ENCODE results near the gene RTL1.

RTL1 gene

GRCh38 chr14:100864960-100865681 lies 38.4 kb downstream of the RTL1 start:
- DNase-seq, result no peak

GRCh38 chr14:100864206-100864605 lies 39.3 kb downstream of the RTL1 start:
- no peak for DNase-seq

GRCh38 chr14:100862793-100863192 lies 40.7 kb downstream of the RTL1 start:
- no peak for DNase-seq

DNA sequence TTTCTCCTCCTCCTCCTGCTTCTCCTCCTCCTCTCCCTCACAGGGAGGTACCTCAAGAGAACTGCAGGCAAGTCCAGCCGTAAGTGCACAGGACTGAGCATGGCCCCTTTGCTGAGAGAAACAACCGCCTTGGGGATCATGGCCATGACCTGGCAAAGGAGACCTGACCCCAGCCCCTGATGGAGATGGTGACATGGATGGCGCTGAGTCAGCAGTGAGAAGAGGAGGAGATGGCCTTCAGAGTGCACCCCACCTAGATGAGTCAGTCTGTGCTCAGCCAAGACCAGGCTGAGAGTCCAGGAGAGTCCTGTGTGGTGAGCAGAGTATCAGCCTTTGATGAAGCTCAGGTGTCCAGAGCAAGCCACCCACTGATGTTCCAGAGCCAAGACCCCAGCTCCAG lies 41.2 kb downstream of the RTL1 start:
- no peak for DNase-seq

- DNase-seq, result no peak
Measured at GRCh38 chr14:100861937-100862247, 41.6 kb downstream of the RTL1 start.

GRCh38 chr14:100861188-100861936 lies 42.2 kb downstream of the RTL1 start:
- DNase-seq, result no peak

GRCh38 chr14:100860556-100861187 lies 42.9 kb downstream of the RTL1 start:
- DNase-seq, result no peak

DNA sequence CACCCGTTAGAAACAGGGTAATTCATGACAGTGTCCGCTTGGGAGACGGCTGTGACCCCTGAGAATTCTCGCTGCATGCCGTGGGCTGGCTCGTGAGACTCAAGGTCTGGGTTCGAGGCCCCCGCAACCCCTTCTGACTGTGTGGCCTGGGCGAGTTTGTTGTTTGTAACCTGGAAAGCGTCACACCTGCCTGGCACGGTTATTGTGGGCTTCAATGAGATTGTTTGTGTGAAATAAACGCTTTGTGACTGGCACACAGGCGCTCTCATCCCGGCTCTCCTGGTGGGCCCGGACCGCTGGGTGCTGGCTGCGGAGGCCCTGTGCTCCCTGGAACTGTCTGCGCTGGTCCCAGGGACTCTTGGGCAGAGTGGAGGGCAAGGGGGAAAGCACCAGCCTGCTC lies 43.7 kb downstream of the RTL1 start:
- DNase-seq, result no peak

DNA sequence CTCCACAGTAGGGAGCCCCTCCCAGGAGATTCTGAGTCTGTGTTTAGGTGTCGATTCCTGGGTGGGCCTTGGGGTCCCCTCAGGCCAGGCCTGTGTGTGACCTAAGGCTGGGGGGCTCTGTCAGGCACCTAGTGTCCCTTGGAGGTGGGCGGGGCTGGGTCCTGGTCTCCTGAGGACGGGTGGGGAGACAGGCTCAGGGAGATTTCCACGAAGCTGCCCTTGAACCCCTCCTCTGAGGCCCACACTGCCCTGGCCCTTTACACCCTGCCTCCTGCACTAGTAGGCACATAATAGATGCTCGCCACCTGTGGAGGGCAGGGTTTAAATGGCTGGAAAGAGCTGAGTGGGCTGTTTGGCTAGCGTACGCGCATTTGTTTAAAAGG lies 44.7 kb downstream of the RTL1 start:
- DNase-seq, result no peak

GRCh38 chr14:100857923-100858837 lies 45.3 kb downstream of the RTL1 start:
- DNase-seq, result no peak

GRCh38 chr14:100857233-100857922 lies 46.1 kb downstream of the RTL1 start:
- no peak for DNase-seq

DNA sequence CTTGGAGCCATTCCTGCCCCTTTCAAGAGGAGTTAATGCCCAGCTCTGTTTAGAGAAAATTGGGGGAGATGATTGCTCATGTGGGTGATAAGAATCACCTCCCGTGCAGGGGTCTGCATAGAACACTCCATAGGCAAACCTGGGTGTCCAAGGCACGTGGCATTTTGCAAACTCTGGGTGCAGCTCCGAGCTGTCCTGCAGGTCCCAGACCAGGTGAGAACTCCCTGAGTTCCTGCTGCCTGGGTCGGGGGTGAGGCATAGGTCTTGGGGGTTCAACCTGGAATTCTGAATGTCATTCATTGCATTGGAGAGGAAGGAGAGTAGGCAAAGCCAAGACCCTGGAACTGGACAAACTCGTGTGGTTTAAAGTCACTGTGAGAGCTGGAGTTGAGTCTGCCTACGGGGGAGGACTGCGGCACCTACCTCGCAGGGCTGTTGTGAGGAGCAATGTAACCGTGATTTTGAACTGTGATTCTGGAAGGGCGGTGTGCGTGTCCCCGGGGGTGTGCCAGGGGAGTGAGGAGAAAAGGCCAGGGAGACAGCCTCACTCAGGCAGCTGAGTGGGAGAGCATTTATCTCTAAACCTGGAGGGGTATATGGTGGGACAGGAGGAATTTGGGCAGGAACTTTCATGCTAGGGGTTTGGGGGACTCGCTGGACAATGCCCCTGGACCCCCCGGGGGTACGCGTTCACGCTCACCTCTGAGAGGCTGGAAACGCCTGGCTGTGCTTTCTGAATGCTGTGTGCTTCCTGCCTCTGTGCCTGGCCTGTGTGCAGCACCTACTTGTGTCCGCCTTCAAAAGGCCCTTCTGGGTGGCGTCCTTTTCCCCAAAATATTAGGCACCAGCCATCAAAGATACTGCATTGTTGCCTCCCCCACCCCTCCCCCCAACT lies 47.2 kb downstream of the RTL1 start:
- DNase-seq, result no peak

DNA sequence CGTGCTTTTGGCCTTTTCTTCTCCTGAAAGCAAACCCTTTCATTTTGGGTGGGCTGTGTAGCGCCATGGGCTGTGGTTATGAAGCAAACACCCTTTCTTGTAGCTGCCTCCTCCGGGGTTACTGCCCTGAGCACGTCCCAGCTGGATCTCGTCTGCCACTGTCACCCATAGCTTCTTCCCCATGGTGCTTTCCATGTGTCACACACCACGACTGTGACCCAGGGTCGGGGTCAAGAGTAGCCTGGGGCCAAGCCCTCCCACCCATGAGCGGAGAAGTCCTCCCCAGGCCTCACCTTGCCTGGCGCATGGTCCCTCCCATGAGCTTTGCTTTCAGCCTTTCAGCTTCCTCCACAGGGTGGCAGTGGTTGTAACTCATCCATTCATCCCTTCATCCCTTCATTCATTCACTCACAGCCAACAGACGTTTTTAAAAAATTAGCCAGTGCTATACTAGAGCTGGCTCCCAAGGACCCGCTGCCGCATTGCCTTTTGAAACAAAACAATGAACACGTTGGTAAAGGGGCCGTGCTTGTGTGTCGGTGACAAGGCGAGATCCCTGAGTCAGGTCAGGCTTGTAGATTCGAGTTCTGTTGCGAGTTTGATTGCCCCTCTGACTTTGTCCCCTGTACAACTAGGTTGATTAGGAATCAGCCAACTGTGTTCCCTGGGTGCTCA lies 48.1 kb downstream of the RTL1 start:
- no peak for DNase-seq

- DNase-seq, result no peak
Measured at GRCh38 chr14:100854435-100854834, 49.1 kb downstream of the RTL1 start.

DNA sequence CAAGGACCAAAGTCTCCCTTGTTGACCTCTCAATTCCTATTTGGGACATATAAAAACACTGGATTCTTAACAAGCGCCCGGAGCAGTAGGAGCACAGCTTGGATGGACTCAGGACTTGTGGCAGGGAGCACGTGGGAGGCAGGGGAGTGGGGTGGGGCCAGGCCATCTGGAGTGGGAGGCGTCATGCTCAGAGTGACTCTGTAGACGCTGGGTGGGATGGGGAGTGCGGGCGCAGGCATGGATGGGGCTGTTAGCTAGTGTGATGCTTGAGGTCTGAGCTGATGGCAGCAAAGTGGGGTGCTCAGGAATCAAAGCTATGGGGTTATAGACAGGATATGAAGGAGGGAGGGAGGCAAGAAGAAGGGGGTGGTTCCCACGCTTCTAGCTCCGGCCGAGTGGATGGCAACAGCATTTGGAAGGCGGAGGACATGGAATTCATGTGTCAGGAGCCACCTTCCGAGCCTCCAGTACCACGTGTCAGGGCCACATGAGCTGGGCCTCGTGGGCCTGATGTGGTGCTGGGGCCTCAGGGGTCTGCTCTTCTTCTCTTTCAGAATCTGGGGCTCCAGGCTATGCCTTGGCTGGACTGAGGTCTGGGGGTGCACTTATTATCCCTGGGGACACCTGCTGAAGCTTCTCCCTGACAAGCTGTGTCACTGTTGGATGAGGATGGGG lies 51.4 kb downstream of the RTL1 start:
- DNase-seq, result no peak

DNA sequence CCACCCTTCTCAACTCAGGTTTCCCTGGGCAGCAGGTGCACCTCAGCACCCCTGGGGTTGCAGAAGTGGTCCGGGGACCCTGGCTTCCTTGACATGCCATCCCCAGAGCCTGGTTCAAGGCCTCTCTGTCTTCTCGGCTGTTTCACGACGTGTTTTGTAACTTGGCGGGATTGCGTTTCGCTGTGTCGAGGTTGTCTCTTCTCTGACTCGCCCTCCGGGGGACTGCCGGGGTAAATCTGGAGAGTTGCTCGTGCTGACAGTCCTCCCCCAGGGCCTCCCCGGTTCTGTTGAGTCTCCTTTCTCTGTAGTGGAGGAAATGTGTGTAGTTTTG lies 52.0 kb downstream of the RTL1 start:
- DNase-seq, result no peak

- peak; percentile 93 for DNase-seq
Measured at GRCh38 chr14:100850841-100851585, 52.5 kb downstream of the RTL1 start.

GRCh38 chr14:100849115-100849781 lies 54.3 kb downstream of the RTL1 start:
- DNase-seq, result no peak

GRCh38 chr14:100846309-100846859 lies 57.1 kb downstream of the RTL1 start:
- no peak for DNase-seq

Data from activated CD8-positive, alpha-beta memory T cell treated with anti-CD3 and anti-CD28 coated beads for 24 hours (primary cell).